Erythroblast (primary cell): Measurements from ENCODE around the gene SUPT4H1.

ENCODE experiments used
- DNase-seq, 2 experiments: peaks; one replicate each; lab custom pipeline; 2025; lab: John Stamatoyannopoulos, UW
- GATA1 ChIP-seq: IDR thresholded peaks from 2 replicates; pipeline ENCODE4 v1.6.1; 2011; ENCODE audit warnings: low read depth, mild to moderate bottlenecking, control low read depth, low read length, moderate library complexity
- POLR2A ChIP-seq: IDR thresholded peaks from 2 replicates; pipeline ENCODE4 v1.6.1; 2011; ENCODE audit warnings: mild to moderate bottlenecking, low read length

The SUPT4H1 gene

GRCh38 chr17:58336456-58337209 is 15.4 kb downstream of the SUPT4H1 start:
- DNase-seq, result peak; percentile 66
- TF ChIP-seq POLR2A, result no peak
- no peak for TF ChIP-seq GATA1

DNA sequence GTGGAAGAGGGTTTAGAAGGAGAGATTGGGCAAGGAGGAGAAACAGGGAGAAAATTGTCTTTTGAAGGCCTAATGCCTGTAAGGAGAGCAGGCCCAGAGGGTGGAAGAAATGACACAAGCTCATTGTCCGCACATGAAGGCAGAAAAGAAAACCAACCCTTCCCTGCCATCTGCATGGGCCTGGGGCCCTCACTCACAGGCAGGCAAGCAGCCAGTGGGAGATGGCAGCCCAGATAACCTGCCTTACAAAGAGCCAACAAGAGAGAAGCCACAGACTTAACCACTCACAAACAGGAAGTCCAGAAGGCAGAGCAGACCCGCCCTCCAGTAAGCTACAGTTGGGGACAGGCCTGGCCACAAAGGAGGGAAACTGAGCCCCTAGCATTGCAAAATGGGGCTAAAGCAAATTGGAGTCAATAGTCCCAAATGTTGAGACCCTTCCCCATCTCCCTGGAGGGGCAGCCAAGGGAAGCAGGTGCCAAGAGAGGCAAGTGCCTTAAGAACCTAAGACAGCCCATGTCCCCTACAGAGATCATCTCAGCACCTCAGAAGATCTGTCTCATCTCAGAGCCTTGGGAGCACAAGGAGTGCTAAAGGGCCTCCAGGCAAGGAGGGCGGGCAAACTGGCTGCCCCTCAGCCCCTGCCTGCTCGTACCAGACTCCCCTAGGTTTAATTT is 16.1 kb downstream of the SUPT4H1 start:
- peak; percentile 85 to 91 for DNase-seq
- TF ChIP-seq GATA1, result peak; percentile 46
- TF ChIP-seq POLR2A, result peak; percentile 91

- TF ChIP-seq GATA1 (no peak), POLR2A (no peak)
- DNase-seq, result peak; percentile 48 to 55
Observed at GRCh38 chr17:58335061-58335731, 16.8 kb downstream of the SUPT4H1 start.

DNA sequence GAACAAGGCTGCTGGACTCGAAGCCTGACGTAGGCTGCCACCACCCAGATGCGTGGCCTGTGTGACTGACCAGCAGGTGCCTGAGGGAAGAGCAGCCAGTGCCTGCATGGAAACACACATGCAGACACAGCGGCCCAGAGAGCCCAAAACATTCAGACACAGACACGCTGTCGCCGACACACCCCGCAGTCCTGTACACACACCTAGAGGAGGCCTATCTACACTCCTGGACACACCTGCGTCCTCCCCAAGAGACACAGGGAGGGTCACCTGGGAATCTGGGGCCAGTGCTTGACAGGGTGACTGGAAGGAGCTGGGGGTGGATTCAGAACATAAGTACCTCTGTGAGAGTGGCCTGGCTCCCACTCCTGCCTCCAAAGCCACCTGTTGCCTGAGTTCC is 17.3 kb downstream of the SUPT4H1 start:
- DNase-seq, result no peak
- TF ChIP-seq POLR2A, result no peak
- no peak for TF ChIP-seq GATA1

- no peak for DNase-seq
Observed at GRCh38 chr17:58334256-58334655, 17.7 kb downstream of the SUPT4H1 start.

GRCh38 chr17:58333736-58334207 is 18.2 kb downstream of the SUPT4H1 start:
- peak; percentile 54 to 76 for DNase-seq

More at GRCh38 chr17:58334256-58334655, 17.7 kb downstream of the SUPT4H1 start:
- TF ChIP-seq GATA1 (no peak), POLR2A (no peak)

DNA sequence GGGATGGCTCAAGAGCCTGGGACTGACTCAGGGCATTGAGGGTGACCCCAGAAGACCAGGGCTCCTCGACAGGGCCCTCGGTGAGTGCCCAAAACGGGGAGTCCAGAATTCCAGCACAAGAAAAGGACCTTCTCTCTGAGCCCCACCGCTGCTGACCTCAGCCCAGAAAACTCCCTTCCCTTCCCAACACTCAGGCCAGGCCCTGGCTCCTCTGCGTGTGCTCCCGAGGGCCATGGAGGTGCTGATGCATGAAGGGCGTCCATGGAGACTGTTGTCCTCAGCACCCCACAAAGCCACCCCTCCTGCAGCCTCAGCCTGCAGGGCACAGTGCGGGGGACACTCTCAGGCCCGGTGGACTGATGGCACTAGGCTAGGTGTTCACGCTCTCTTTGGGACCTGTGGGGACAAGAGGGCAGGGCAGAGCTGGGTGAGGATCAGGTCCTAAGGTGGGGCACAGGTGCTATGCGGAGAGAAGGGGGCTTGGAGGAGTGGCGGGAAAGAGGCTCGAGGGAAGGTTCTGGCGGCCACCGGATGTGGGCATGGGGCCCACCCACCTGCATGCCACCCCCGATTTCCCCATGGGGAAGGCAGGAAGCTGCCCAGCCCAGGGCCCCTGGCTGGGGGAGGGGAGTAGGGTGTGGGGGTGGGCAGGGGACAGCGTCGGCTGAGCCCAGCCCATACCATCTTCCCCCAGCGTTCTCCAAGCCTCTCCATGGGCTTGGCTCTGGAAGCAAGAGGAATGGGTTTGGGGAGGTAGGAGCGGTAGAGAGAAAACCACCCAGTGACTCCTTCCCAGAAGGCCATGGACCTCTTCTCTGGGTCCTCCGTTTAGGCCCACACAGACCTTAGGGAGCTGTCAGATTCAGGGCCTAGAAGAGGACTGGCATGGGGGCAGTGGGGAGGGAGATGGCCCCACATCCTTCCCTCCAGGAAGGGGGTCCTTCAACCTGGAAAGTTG is 18.9 kb downstream of the SUPT4H1 start:
- TF ChIP-seq POLR2A, result no peak
- no peak for TF ChIP-seq GATA1
- peak; percentile 61 to 68 for DNase-seq

More at GRCh38 chr17:58333736-58334207, 18.2 kb downstream of the SUPT4H1 start:
- no peak for TF ChIP-seq GATA1
- no peak for TF ChIP-seq POLR2A

DNA sequence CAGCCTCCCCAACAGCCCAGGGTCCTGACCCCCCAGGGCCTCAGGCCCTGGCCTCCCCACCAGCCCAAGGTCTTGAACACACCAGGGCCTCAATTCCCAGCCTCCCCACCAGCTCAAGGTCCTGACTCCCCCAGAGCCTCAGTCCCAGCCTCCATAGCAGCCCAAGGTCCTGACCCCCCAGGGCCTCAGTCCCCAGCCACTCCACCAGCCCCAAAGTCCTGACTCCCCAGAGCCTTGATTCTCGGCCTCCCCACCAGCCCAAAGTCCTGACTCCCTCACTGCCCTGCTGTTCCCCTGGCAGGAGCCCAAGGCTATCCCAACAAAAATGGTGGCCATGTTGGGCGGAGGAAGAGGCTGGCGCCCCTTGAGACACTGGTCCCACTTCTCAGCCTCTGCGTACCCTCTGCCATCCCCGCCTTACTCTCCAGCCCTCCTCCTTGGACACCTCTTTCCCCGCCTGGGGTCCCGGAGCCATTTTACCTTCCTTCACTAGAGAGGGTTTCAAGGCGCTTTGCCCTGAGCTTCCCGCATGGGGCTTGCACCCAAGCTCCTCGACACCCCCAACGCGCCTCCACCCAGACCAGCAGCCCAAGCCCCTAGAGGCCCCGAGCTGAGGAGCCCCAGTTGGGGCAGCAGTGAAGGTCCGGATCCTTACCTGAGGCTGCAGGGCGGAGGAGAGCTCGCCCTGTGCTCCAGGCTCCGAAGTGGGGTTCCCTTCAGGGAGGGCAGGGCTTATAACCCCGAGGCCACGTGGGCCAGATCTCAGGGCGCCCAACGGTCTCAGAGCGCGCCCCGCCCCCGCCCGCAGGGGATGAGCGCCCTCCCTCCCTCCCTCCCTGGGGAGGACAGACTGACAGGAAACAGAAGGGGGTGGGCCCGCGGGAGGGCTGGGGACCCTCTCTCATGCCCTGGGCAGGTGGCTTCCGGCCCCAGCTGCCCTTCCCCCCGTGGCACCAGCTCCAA is 19.9 kb downstream of the SUPT4H1 start:
- DNase-seq, result peak; percentile 92 to 94
- TF ChIP-seq GATA1, result no peak
- TF ChIP-seq POLR2A, result peak; percentile 99

DNA sequence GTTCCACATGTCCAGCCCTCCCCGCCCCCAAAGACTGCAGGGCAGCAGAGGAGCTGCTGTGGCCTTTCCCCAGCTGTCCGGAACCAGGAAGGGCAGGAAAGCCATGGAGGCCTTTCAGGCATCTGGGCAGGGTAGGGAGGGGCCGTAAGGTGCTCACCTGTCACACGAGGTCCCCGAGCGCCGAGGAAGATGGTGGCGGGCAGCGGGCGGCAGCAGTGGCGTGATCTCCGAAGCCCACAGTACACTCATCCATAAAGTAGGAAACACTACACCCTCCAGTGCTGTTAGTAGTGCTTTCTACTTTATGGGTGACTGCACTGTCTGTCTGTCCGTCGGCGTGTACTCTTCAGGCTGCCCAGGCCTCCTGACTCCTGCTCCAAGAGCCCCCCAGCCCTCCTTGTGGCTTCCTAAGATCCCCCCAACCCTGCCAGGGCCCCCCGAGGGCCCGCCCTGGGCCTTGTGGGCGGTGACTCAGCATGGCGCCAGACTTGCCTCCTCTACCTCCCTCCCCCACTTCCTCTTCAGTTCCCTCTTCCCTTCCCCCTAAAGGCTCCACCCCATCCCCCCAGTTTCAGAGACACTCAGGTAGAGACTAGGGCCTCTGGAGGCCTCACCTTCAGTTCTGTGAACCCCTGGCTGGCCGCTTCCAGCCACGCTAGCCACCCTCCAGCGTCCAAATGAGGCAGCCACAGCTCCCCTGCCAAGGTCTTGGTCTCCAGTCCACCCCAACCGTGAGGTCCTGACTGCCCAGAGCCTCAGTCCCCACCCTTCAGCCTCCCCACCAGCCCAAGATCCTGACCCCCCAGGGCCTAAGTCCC is 20.8 kb downstream of the SUPT4H1 start:
- DNase-seq, result peak; percentile 88 to 91
- TF ChIP-seq GATA1, result no peak
- no peak for TF ChIP-seq POLR2A

DNA sequence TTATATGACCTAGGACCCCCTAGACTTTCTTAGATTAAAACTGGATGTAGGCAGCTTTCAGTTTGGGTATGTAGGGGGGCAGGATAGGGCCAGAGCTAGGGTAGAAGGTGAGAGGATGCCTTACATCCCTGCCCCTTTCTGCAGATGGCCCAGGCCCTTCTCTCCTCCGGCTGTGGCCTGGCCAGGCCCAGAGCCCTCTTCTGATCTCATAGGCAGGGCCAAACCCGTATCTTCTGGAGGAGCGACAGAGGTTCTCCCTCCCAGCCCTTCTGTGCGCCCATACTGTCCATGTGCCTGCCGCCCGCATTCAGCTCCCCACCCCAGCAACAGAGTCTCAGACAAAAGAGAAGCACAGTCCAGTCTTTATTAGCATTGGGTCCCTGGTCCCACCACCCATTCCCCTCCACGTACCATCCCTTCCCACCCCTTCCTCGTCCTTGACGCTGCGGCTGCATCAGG is 21.4 kb downstream of the SUPT4H1 start:
- TF ChIP-seq GATA1 (no peak), POLR2A (no peak)
- peak; percentile 72 to 73 for DNase-seq
